Measurements from ENCODE around the gene NSL1. TPM values are rescaled to one million over a fixed set of nuclear protein-coding genes. Genes with fewer than 3 reads are reported as not detected.

The NSL1 gene
- total and polyA plus RNA-seq, 2 experiments from 2014 or later, result 41.4 to 44.8 TPM

DNA sequence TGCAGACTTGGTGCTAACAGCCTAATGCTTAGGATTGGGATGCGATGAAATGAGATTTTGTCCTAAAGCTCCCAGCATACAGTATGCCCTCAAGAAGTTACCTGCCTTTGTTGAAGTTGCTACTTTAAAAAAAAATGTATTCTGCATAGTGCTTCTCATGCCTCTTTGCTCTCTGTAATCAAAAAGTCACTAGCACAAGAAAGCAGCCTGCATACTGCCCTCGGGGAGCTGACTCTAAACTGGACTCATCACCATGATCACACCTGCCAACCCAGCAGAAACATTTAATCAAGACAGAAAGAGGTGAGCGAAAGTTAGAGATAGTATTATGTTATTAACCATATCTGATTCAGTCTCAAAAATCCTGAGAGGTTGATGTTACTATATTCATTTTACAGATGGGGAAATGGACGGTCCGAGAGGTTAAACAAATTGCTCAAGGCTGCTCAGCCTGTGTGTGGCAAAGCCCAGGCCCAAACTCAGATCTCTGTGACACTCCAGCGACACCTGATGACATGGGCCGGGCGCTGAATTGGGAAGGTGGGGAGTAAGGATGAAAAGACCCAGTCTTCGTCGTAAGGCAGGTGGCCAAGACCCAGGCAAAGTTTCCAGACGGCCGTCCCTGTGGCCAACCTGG, 93.0 kb downstream of the NSL1 start:
- H3K9me3 ChIP-seq (ENCODE audit: low read depth), result no peaks in the 10 kb centered on the region
- TF ChIP-seq, protein P1, sequence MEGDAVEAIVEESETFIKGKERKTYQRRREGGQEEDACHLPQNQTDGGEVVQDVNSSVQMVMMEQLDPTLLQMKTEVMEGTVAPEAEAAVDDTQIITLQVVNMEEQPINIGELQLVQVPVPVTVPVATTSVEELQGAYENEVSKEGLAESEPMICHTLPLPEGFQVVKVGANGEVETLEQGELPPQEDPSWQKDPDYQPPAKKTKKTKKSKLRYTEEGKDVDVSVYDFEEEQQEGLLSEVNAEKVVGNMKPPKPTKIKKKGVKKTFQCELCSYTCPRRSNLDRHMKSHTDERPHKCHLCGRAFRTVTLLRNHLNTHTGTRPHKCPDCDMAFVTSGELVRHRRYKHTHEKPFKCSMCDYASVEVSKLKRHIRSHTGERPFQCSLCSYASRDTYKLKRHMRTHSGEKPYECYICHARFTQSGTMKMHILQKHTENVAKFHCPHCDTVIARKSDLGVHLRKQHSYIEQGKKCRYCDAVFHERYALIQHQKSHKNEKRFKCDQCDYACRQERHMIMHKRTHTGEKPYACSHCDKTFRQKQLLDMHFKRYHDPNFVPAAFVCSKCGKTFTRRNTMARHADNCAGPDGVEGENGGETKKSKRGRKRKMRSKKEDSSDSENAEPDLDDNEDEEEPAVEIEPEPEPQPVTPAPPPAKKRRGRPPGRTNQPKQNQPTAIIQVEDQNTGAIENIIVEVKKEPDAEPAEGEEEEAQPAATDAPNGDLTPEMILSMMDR (IDR thresholded peaks at IDR 0.05; ENCODE audit: low read depth, low read length), result no peak
- no peak for DNase-seq (ENCODE audit: low read depth in 1 of 2, low spot score in 1 of 2)
- peaks cover 82% of the 10 kb centered on the region for H3K27me3 ChIP-seq
- H3K4me3 ChIP-seq, result peak overlapping the region; percentile 36
- no peak overlapping the region for H3K27ac ChIP-seq
- H3K4me1 ChIP-seq (ENCODE audit: low read depth), result no peaks in the 10 kb centered on the region
- no peaks in the 10 kb centered on the region for H3K36me3 ChIP-seq

DNA sequence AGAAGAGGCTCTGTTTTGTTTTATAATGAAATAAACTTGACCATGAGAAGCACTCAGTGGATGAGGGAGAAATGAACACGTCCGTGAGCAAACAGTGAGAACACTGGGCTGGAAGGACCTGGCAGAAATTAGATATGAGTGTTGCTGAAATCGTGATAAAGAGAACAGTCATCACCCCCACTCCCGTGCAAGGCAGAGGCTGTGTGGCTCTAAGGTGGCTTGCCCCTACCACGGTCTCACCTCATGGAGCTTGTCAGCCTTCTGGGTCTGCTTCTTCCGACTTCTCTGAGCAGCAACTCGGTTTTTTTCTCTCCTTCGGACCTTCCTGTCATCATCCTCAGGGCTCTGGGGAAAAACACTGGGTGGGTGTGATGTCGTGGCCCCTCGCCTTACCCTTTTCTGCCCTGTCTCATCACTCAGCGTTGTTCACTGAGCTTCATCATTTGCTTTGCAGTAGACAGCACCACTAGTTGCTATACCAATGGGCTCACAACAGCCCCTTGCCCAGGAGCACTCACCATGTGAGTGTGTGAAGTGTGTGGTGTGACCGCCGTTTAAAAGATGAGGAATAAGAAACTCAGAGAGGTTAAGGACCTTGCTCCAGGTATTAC, 94.8 kb downstream of the NSL1 start:
- peaks cover 68% of the 10 kb centered on the region for H3K27me3 ChIP-seq
- H3K27ac ChIP-seq, result no peak overlapping the region
- H3K4me1 ChIP-seq (ENCODE audit: low read depth), result no peaks in the 10 kb centered on the region
- TF ChIP-seq, protein P1 (IDR thresholded peaks at IDR 0.05; ENCODE audit: low read depth, low read length), result no peak
- H3K9me3 ChIP-seq (ENCODE audit: low read depth), result no peaks in the 10 kb centered on the region
- no peak for DNase-seq (ENCODE audit: low read depth in 1 of 2, low spot score in 1 of 2)
- H3K4me3 ChIP-seq, result no peak overlapping the region
- H3K36me3 ChIP-seq, result no peaks in the 10 kb centered on the region

DNA sequence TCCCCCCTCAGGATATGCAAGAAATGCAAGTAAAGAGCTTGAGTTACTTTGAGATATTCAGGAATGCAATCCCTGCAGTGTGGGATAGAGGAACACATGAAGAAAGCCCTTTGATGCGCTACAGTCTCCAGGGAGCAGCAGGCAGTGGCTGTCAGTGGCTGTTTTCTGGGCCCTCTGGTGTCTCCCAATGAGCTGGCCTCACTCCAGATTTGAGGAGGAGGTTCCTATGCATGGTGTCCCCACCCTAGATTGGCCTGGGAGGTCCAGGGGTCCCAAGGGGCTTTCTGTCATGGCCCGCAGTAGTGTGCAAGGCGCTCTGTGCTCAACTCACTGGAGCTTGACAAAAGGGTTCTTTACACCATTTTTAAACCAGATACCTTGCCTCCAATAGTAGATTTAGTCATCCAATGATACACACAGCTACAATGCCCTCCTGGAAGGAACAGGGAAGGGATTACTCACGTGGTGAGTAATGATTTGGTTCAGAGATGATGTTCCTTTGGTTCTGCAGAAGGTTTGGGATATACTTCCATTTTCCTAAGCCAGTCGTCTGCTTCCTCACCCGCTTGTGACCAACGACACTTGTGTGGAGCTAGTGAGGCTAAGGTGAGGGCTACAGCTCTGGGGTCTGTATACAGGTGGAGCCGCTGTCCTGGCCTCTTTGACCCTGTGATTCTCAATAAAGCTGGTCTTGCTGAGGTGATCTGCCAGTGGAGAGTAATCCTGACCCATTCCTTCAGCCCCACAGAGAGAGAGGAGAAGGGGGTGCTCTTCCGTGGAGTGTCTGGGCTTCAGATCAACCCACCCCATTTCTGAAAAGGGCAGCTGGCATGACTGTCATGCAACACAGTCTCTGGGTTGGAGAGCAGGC, 98.6 kb downstream of the NSL1 start:
- Histone ChIP-seq H3K9me3 (ENCODE audit: low read depth) (no peaks in the 10 kb centered on the region), H3K36me3 (no peaks in the 10 kb centered on the region), H3K4me3 (no peak overlapping the region), H3K27me3 (peaks cover 36% of the 10 kb centered on the region), H3K4me1 (ENCODE audit: low read depth) (no peaks in the 10 kb centered on the region), H3K27ac (no peak overlapping the region)
- DNase-seq (ENCODE audit: low read depth in 1 of 2, low spot score in 1 of 2), result no peak
- TF ChIP-seq, protein P1 (IDR thresholded peaks at IDR 0.05; ENCODE audit: low read depth, low read length), result no peak

DNA sequence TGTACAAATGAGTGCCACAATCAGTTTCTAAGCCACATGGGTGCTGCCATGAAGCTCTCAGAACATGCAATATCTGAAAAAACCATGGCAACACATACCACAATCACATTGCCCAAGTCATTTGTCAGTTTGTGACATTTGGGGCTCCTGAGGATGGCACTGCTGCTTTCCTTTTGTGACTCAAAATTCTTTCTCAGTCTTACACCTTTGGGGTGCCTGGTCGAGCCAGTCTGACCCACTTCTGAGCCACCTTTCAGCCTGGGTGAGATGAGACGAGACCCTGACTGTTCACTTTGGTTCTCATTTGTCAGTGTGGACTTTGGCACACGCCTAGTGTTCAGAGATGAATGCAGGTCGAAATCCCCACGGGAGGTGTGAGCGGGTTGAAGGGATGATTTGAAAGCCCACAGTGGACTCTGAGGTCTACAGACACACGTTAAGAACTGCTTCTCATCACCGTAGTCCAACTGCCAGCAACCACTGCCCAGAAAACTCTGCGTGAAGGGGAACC, 100.0 kb downstream of the NSL1 start:
- H3K27me3 ChIP-seq, result peaks cover 22% of the 10 kb centered on the region
- TF ChIP-seq, protein P1 (IDR thresholded peaks at IDR 0.05; ENCODE audit: low read depth, low read length), result no peak
- no peak for DNase-seq (ENCODE audit: low read depth in 1 of 2, low spot score in 1 of 2)
- no peak overlapping the region for H3K4me3 ChIP-seq
- H3K4me1 ChIP-seq (ENCODE audit: low read depth), result no peaks in the 10 kb centered on the region
- no peaks in the 10 kb centered on the region for H3K36me3 ChIP-seq
- no peak overlapping the region for H3K27ac ChIP-seq
- H3K9me3 ChIP-seq (ENCODE audit: low read depth), result no peaks in the 10 kb centered on the region

DNA sequence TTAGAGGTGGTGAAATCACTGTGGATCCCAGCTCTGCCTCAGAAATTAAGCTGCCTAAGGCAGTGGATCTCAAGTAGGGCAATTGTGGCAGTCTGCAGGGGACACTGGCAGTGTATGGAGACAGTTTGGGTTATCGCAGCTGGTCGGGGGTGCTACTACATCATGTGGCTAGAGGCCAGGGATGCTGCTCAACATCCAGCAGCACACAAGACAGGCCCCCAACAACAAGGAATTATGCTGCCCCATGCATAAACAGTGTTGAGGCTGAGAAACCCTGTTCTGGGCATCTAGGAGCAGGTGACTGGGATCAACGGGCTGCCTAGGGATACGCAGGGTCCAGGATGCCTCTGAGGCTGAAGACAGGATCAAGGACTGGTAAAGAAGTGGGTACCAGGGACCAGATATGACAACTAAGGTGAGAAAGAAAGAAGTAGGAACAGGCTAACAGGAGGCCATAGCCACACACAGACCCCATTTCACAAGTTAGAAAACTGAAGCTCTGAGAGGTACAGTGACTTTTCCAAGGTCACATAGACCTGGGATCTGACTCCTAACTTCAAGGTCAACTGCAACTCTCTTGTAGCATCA, 100.7 kb downstream of the NSL1 start:
- Histone ChIP-seq H3K27me3 (peaks cover 15% of the 10 kb centered on the region), H3K4me1 (ENCODE audit: low read depth) (no peaks in the 10 kb centered on the region), H3K9me3 (ENCODE audit: low read depth) (no peaks in the 10 kb centered on the region), H3K4me3 (no peak overlapping the region), H3K36me3 (no peaks in the 10 kb centered on the region), H3K27ac (no peak overlapping the region)
- no peak for DNase-seq (ENCODE audit: low read depth in 1 of 2, low spot score in 1 of 2)
- TF ChIP-seq, protein P1 (IDR thresholded peaks at IDR 0.05; ENCODE audit: low read depth, low read length), result no peak

Measured in cardiac muscle cell (in vitro differentiated cells and primary cell).